SU-DHL-6 (cell line): ENCODE results near the gene THSD7B.

Experiments used
- H2AFZ ChIP-seq: fragments of 200-600 bp; sonication (generic); 2 replicates; pipeline ENCODE4 v1.6.1; 2014; ENCODE audit warnings: low read depth, mild to moderate bottlenecking, moderate library complexity, mixed read lengths, antibody characterized with exemption, low read length; ENCODE audit not compliant: severe bottlenecking
- H3F3A ChIP-seq: fragments of 200-600 bp; shearing (Covaris generic); 2 replicates; pipeline ENCODE4 v1.6.0; 2016; ENCODE audit warnings: antibody characterized with exemption, mild to moderate bottlenecking; ENCODE audit not compliant: insufficient read depth
- H3K27ac ChIP-seq: fragments of 200-600 bp; sonication (generic); 2 replicates; pipeline ENCODE4 v1.5.1; 2016; ENCODE audit warnings: low read depth, mild to moderate bottlenecking, low read length, moderate library complexity, mixed read lengths
- H3K27me3 ChIP-seq: fragments of 200-600 bp; sonication (generic), shearing (Covaris generic); 2 replicates; pipeline ENCODE4 v1.6.0; 2014; ENCODE audit warnings: mild to moderate bottlenecking, low read length
- H3K36me3 ChIP-seq: fragments of 200-600 bp; sonication (generic); 2 replicates; pipeline ENCODE4 v1.6.1; 2014; ENCODE audit warnings: mild to moderate bottlenecking, low read length, mixed read lengths
- H3K4me2 ChIP-seq: fragments of 300-600, 200-600 bp; shearing (Covaris generic), sonication (generic); 2 replicates; pipeline ENCODE4 v1.6.0; 2014; ENCODE audit warnings: low read length, low read depth, mild to moderate bottlenecking; ENCODE audit not compliant: poor library complexity, severe bottlenecking
- H3K4me3 ChIP-seq: fragments of 200-600 bp; sonication (generic); 2 replicates; pipeline ENCODE4 v1.5.1; 2014; ENCODE audit warnings: antibody characterized with exemption, low read length, mild to moderate bottlenecking, mixed read lengths; ENCODE audit not compliant: insufficient read depth, poor library complexity, severe bottlenecking
- H3K79me2 ChIP-seq: fragments of 200-600 bp; sonication (generic); 2 replicates; pipeline ENCODE4 v1.6.1; 2014; ENCODE audit warnings: mild to moderate bottlenecking, low read length, moderate library complexity; ENCODE audit not compliant: insufficient read depth
- H3K9ac ChIP-seq: fragments of 200-600 bp; sonication (generic); 2 replicates; pipeline ENCODE4 v1.7.0; 2014; ENCODE audit warnings: mild to moderate bottlenecking, low read length
- H3K9me2 ChIP-seq: fragments of 200-600 bp; sonication (generic); replicated peaks from 2 replicates; pipeline ENCODE4 v1.6.1; 2014; ENCODE audit warnings: low read length; ENCODE audit not compliant: insufficient read depth
- H3K9me3 ChIP-seq: fragments of 200-600 bp; sonication (generic); 2 replicates; pipeline ENCODE4 v1.6.1; 2014; ENCODE audit warnings: low read length, mixed read lengths; ENCODE audit not compliant: insufficient read depth
- H4K20me1 ChIP-seq: fragments of 200-600 bp; sonication (generic); 2 replicates; pipeline ENCODE4 v1.6.1; 2014; ENCODE audit warnings: low read depth, mild to moderate bottlenecking, antibody characterized with exemption, low read length, moderate library complexity, mixed read lengths
- EZH2phosphoT487 ChIP-seq: fragments of 200-600 bp; sonication (generic), shearing (Covaris generic); conservative IDR thresholded peaks from 2 replicates; pipeline ENCODE4 v1.6.1; 2018; ENCODE audit warnings: mild to moderate bottlenecking, antibody characterized with exemption, low read length, moderate library complexity, mixed read lengths
- TF ChIP-seq, protein P1 (sequence below): fragments of 200-600 bp; sonication (generic); IDR thresholded peaks from one replicate; pipeline ENCODE4 v1.5.1; 2017; ENCODE audit warnings: antibody characterized with exemption, mild to moderate bottlenecking, low read length, moderate library complexity; ENCODE audit not compliant: insufficient read depth, poor library complexity, severe bottlenecking

THSD7B gene

DNA sequence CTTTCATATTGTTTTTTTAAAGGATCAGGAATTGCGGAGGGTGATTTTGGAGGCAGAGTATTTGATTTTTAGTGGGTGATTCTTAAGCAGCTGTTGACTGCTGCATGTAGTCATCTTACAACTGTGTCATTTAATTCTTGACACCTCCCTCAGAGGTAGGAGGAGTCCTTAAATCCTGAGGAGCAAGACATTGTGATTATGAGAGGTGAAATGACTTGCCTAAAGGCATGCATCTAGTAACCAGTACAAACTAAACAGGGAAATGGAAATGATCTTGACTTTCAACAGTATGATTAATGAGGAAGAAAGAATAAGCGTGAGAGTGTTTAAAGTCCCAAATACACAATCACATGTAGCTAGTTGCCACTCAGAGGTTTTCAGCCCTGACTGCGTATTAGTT is 440.7 kb downstream of the THSD7B start:
- Histone ChIP-seq H3K27ac (no peak overlapping the region), H3K9ac (no peak overlapping the region), H2AFZ (no peak overlapping the region), H3F3A (no peaks in the 10 kb centered on the region), H3K9me2 (no peaks in the 10 kb centered on the region), H3K4me3 (no peak overlapping the region), H3K36me3 (no peaks in the 10 kb centered on the region), H3K9me3 (no peaks in the 10 kb centered on the region), H3K4me2 (no peak overlapping the region), H4K20me1 (no peaks in the 10 kb centered on the region), H3K79me2 (no peaks in the 10 kb centered on the region), H3K27me3 (no peaks in the 10 kb centered on the region)
- TF ChIP-seq EZH2phosphoT487 = no peak
- TF ChIP-seq, protein P1, sequence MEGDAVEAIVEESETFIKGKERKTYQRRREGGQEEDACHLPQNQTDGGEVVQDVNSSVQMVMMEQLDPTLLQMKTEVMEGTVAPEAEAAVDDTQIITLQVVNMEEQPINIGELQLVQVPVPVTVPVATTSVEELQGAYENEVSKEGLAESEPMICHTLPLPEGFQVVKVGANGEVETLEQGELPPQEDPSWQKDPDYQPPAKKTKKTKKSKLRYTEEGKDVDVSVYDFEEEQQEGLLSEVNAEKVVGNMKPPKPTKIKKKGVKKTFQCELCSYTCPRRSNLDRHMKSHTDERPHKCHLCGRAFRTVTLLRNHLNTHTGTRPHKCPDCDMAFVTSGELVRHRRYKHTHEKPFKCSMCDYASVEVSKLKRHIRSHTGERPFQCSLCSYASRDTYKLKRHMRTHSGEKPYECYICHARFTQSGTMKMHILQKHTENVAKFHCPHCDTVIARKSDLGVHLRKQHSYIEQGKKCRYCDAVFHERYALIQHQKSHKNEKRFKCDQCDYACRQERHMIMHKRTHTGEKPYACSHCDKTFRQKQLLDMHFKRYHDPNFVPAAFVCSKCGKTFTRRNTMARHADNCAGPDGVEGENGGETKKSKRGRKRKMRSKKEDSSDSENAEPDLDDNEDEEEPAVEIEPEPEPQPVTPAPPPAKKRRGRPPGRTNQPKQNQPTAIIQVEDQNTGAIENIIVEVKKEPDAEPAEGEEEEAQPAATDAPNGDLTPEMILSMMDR = no peak

DNA sequence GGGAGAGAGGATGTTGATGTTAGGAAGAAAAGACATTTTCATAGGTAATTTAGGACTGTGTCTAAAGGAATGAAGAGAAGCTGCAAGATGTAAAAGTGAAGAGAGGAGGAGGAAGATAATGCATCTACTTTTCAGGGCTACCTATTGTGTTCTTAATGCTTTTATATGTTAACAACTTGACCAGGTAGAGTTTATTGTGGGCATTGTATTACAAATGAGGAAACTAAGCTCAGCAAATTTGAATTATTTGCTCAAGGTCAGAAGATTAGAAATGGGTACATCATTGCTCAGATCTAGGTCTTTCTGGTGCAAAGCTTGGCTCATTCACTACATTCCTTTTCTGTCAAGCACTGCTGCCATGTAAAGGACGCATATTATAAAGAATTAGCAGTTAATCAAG is 441.7 kb downstream of the THSD7B start:
- Histone ChIP-seq H3K36me3 (no peaks in the 10 kb centered on the region), H3K4me3 (no peak overlapping the region), H3K4me2 (no peak overlapping the region), H3F3A (no peaks in the 10 kb centered on the region), H3K79me2 (no peaks in the 10 kb centered on the region), H3K9me3 (no peaks in the 10 kb centered on the region), H3K9ac (no peak overlapping the region), H4K20me1 (no peaks in the 10 kb centered on the region), H3K27me3 (no peaks in the 10 kb centered on the region), H3K27ac (no peak overlapping the region), H3K9me2 (no peaks in the 10 kb centered on the region), H2AFZ (no peak overlapping the region)
- no peak for TF ChIP-seq EZH2phosphoT487
- TF ChIP-seq, protein P1 = no peak

DNA sequence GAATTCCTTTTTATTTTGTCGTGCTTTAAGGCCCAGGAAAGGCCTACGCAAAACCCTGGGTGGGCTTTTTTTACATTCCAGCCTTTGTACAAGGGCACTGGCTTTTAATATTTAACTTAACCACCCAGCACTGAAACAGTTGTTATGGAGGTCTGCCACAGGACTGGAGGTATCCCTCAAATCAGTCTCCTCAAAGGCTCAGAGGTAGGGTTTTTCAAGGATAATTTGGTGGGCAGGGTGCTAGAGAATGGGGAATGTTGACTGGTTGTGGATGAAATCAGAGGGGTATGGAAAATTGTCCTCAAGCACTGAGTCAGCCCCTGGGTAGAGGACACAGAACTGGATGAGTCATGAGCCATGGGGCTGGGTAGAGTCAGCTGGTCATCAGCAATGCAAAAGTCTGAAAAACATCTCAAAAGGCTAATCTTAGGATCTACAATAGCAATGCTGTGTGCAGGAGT is 443.1 kb downstream of the THSD7B start:
- Histone ChIP-seq H2AFZ (no peak overlapping the region), H3F3A (no peaks in the 10 kb centered on the region), H3K27me3 (no peaks in the 10 kb centered on the region), H3K4me3 (no peak overlapping the region), H3K36me3 (no peaks in the 10 kb centered on the region), H3K9ac (no peak overlapping the region), H4K20me1 (no peaks in the 10 kb centered on the region), H3K4me2 (no peak overlapping the region), H3K79me2 (no peaks in the 10 kb centered on the region), H3K9me3 (no peaks in the 10 kb centered on the region), H3K27ac (no peak overlapping the region), H3K9me2 (no peaks in the 10 kb centered on the region)
- TF ChIP-seq, protein P1 = no peak
- TF ChIP-seq EZH2phosphoT487 = no peak
